ENCODE results near the gene MYZAP.

- TF ChIP-seq CTCF (IDR thresholded peaks at IDR 0.05; ENCODE audit: insufficient read depth, low read length) (no peak), REST (IDR thresholded peaks at IDR 0.05; ENCODE audit: insufficient replicate concordance, low read depth) (no peak), POLR2AphosphoS5 (IDR thresholded peaks at IDR 0.05; ENCODE audit: low read depth) (no peak), GABPA (IDR thresholded peaks at IDR 0.05; ENCODE audit: low read depth) (no peak)
Observed at GRCh38 chr15:57685306-57686095, 93.8 kb downstream of the MYZAP start.

Data from HL-60 (cell line).